ENCODE data around the gene VASP. TPM values are rescaled to one million over a fixed set of nuclear protein-coding genes. Genes with fewer than 3 reads are reported as not detected.

The VASP gene
- total and polyA plus RNA-seq, 2 of the 13 experiments (the other 11 are each of a cell fraction or from before 2014, with no cell fraction given) = 41.8 to 67.1 TPM

- peak in 1 of 2 experiments; percentile 42; a peak in 1 of 4 replicates for TF ChIP-seq REST (IDR thresholded peaks at IDR 0.05; ENCODE audit: borderline replicate concordance in 1 of 2, low read depth in 1 of 2, low read length in 2 of 2)
- TF ChIP-seq, protein P1, sequence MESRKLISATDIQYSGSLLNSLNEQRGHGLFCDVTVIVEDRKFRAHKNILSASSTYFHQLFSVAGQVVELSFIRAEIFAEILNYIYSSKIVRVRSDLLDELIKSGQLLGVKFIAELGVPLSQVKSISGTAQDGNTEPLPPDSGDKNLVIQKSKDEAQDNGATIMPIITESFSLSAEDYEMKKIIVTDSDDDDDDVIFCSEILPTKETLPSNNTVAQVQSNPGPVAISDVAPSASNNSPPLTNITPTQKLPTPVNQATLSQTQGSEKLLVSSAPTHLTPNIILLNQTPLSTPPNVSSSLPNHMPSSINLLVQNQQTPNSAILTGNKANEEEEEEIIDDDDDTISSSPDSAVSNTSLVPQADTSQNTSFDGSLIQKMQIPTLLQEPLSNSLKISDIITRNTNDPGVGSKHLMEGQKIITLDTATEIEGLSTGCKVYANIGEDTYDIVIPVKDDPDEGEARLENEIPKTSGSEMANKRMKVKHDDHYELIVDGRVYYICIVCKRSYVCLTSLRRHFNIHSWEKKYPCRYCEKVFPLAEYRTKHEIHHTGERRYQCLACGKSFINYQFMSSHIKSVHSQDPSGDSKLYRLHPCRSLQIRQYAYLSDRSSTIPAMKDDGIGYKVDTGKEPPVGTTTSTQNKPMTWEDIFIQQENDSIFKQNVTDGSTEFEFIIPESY (CRISPR knock-in tag; IDR thresholded peaks at IDR 0.05) = 0 out of 2 replicates have a peak, but pooled peaks have one; percentile 10
- no peak for TF ChIP-seq STAT6 (CRISPR knock-in tag; IDR thresholded peaks at IDR 0.05; ENCODE audit: borderline replicate concordance)
- peak; percentile 72; the same call in 1 of the 2 replicates for TF ChIP-seq SIN3A (IDR thresholded peaks at IDR 0.05; ENCODE audit: borderline replicate concordance, low read depth, low read length)
- TF ChIP-seq, protein P2, sequence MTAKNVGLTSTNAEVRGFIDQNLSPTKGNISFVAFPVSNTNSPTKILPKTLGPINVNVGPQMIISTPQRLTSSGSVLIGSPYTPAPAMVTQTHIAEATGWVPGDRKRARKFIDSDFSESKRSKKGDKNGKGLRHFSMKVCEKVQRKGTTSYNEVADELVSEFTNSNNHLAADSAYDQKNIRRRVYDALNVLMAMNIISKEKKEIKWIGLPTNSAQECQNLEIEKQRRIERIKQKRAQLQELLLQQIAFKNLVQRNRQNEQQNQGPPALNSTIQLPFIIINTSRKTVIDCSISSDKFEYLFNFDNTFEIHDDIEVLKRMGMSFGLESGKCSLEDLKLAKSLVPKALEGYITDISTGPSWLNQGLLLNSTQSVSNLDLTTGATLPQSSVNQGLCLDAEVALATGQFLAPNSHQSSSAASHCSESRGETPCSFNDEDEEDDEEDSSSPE (CRISPR knock-in tag; IDR thresholded peaks at IDR 0.05) = peak; percentile 41; the same call in 1 of the 2 replicates
- TF ChIP-seq, protein P3, sequence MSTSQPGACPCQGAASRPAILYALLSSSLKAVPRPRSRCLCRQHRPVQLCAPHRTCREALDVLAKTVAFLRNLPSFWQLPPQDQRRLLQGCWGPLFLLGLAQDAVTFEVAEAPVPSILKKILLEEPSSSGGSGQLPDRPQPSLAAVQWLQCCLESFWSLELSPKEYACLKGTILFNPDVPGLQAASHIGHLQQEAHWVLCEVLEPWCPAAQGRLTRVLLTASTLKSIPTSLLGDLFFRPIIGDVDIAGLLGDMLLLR (CRISPR knock-in tag; IDR thresholded peaks at IDR 0.05) = 0 out of 2 replicates have a peak, but pooled peaks have one; percentile 39
- TF ChIP-seq, protein P4, sequence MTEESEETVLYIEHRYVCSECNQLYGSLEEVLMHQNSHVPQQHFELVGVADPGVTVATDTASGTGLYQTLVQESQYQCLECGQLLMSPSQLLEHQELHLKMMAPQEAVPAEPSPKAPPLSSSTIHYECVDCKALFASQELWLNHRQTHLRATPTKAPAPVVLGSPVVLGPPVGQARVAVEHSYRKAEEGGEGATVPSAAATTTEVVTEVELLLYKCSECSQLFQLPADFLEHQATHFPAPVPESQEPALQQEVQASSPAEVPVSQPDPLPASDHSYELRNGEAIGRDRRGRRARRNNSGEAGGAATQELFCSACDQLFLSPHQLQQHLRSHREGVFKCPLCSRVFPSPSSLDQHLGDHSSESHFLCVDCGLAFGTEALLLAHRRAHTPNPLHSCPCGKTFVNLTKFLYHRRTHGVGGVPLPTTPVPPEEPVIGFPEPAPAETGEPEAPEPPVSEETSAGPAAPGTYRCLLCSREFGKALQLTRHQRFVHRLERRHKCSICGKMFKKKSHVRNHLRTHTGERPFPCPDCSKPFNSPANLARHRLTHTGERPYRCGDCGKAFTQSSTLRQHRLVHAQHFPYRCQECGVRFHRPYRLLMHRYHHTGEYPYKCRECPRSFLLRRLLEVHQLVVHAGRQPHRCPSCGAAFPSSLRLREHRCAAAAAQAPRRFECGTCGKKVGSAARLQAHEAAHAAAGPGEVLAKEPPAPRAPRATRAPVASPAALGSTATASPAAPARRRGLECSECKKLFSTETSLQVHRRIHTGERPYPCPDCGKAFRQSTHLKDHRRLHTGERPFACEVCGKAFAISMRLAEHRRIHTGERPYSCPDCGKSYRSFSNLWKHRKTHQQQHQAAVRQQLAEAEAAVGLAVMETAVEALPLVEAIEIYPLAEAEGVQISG (CRISPR knock-in tag; IDR thresholded peaks at IDR 0.05) = peak; percentile 25; the same call in 1 of the 2 replicates
- TF ChIP-seq ATF7 (IDR thresholded peaks at IDR 0.05) = peak; percentile 98
- TF ChIP-seq ATF7 (CRISPR knock-in tag; IDR thresholded peaks at IDR 0.05) = peak; percentile 98
- peak; percentile 60; the same call in 1 of the 2 replicates for TF ChIP-seq MEIS2 (CRISPR knock-in tag; IDR thresholded peaks at IDR 0.05)
- TF ChIP-seq KDM5B (CRISPR knock-in tag; IDR thresholded peaks at IDR 0.05; ENCODE audit: borderline replicate concordance) = peak; percentile 58; the same call in 1 of the 2 replicates
- peak; percentile 63; the same call in 1 of the 2 replicates for TF ChIP-seq CEBPG (CRISPR knock-in tag; IDR thresholded peaks at IDR 0.05)
- peak; percentile 33 for TF ChIP-seq PHF5A (CRISPR knock-in tag; IDR thresholded peaks at IDR 0.05; ENCODE audit: low read depth, unreplicated experiment)
- peak; percentile 28; the same call in 1 of the 2 replicates for TF ChIP-seq ZBTB38 (CRISPR knock-in tag; IDR thresholded peaks at IDR 0.05)
Measured at GRCh38 chr19:45467456-45468158, 39.7 kb upstream of the VASP start, which contains the start of gene FOSB (continued).
